Natural killer cell (primary cell): ENCODE measurements around the gene RARRES1. TPM values are rescaled to one million over a fixed set of nuclear protein-coding genes. Genes with fewer than 3 reads are reported as not detected.

Source experiments
- ATAC-seq, 3 donors: fragments of 150-1000 bp in 2 of 3; fragments of 200-7000 bp in 1 of 3; cut with Tn5 transposase; 1 replicate in 1 of 3; 2 replicates in 2 of 3; pipeline ENCODE4 v1.10.0; 2021; ENCODE audit warnings: mild to moderate bottlenecking in 2 of 3, moderate library complexity in 2 of 3
- DNase-seq, 2 donors: peaks; one replicate each; pipeline versions ENCODE4 v3.0.0 to v3.0.0-alpha.2; 2013 to 2021; ENCODE audit warnings: mixed read lengths in 1 of 2
- H3K27ac ChIP-seq: one replicate; pipeline ENCODE4 v1.5.1; 2013; ENCODE audit warnings: mild to moderate bottlenecking, low read length
- H3K27me3 ChIP-seq: one replicate; pipeline ENCODE4 v1.6.1; 2013; ENCODE audit warnings: low read length; ENCODE audit not compliant: control insufficient read depth, insufficient read depth
- H3K36me3 ChIP-seq: one replicate; pipeline ENCODE4 v1.6.1; 2013; ENCODE audit warnings: low read length; ENCODE audit not compliant: control insufficient read depth, insufficient read depth
- H3K4me1 ChIP-seq: one replicate; pipeline ENCODE4 v1.6.1; 2013; ENCODE audit warnings: low read length; ENCODE audit not compliant: control insufficient read depth, insufficient read depth
- H3K4me3 ChIP-seq: one replicate; pipeline ENCODE4 v1.5.1; 2013; ENCODE audit warnings: low read length
- H3K9me3 ChIP-seq: one replicate; pipeline ENCODE4 v1.6.1; 2013; ENCODE audit warnings: low read length; ENCODE audit not compliant: control insufficient read depth, insufficient read depth
- H3K27ac Mint-ChIP-seq, 2 donors: one replicate each; pipeline ENCODE4 v1.8.0; 2022; ENCODE audit warnings: mild to moderate bottlenecking in 2 of 2, mixed read lengths in 2 of 2, moderate library complexity in 1 of 2
- H3K27me3 Mint-ChIP-seq, 2 donors: one replicate each; pipeline ENCODE4 v1.8.0; 2022; ENCODE audit warnings: low read depth in 2 of 2, mixed read lengths in 2 of 2
- H3K36me3 Mint-ChIP-seq: one replicate; pipeline ENCODE4 v1.8.0; 2022; ENCODE audit warnings: mixed read lengths
- H3K4me1 Mint-ChIP-seq, 2 donors: one replicate each; pipeline ENCODE4 v1.8.0; 2022; ENCODE audit warnings: mixed read lengths in 2 of 2
- H3K4me3 Mint-ChIP-seq: one replicate; pipeline ENCODE4 v1.8.0; 2022; ENCODE audit warnings: mild to moderate bottlenecking, moderate library complexity, mixed read lengths
- H3K9me3 Mint-ChIP-seq, 2 donors: one replicate each; pipeline ENCODE4 v1.8.0; 2022; ENCODE audit warnings: mixed read lengths in 2 of 2
- WGBS: methylation state at CpG from one replicate; pipeline ENCODE4 v1.1.7; 2013; ENCODE audit warnings: missing lambda C conversion rate; ENCODE audit not compliant: insufficient coverage; 5-methylcytosine and 5-hydroxymethylcytosine counted together
- intact Hi-C: fragments of 100-400 bp; cut with micrococcal nuclease; formaldehyde crosslinking; loops from one replicate; pipeline ENCODE4 v1.14.2; 2022
- total RNA-seq, 4 donors: library from RNA; stranded (reverse); fragments of 120-200 nt in 1 of 4; gene quantifications; one replicate each; pipeline versions ENCODE4 v1.2.3 to v1.2.4, GENCODE V29; 2013 to 2022
- TF ChIP-seq, protein P1 (sequence below): fragments of 200-600 bp; IDR thresholded peaks from one replicate; pipeline ENCODE4 v1.8.0; 2022; ENCODE audit warnings: antibody characterized with exemption

The RARRES1 gene
- total RNA-seq, 3 donors from 2014 or later (not counting 1 experiment from before 2014, with no cell fraction given), result not detected

DNA sequence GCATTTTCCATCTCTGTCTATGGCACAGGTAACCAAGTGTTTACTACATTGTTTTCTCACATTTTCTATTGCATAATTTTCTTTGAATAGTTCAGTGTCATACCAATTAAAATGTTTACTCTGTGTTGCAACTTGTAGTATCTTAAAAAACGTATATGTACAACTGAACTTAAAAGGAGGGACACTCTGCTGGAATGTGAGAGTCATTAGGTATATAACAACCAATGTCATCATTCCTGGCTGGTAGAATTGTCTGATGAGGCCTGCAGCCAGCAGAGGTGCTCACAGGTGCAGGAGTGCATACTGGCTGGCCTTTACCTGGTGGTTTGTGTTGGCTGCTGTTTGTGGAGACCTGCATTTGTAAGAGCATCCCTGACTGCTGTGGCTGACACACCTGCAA, 19.1 kb upstream of the RARRES1 start:
- intact Hi-C loops, result no loop called here
- 100% methylated on average over 1 of the region's 1 CpG for WGBS
- Histone ChIP-seq H3K27ac (no peak overlapping the region), H3K4me3 (no peak overlapping the region), H3K27me3 (no peaks in the 10 kb centered on the region), H3K4me1 (no peaks in the 10 kb centered on the region), H3K9me3 (no peaks in the 10 kb centered on the region), H3K36me3 (no peaks in the 10 kb centered on the region)
- H3K36me3 Mint-ChIP-seq, result no peaks in the 10 kb centered on the region
- no peaks in the 10 kb centered on the region for H3K4me1 Mint-ChIP-seq
- H3K27ac Mint-ChIP-seq, result no peak overlapping the region
- TF ChIP-seq, protein P1, sequence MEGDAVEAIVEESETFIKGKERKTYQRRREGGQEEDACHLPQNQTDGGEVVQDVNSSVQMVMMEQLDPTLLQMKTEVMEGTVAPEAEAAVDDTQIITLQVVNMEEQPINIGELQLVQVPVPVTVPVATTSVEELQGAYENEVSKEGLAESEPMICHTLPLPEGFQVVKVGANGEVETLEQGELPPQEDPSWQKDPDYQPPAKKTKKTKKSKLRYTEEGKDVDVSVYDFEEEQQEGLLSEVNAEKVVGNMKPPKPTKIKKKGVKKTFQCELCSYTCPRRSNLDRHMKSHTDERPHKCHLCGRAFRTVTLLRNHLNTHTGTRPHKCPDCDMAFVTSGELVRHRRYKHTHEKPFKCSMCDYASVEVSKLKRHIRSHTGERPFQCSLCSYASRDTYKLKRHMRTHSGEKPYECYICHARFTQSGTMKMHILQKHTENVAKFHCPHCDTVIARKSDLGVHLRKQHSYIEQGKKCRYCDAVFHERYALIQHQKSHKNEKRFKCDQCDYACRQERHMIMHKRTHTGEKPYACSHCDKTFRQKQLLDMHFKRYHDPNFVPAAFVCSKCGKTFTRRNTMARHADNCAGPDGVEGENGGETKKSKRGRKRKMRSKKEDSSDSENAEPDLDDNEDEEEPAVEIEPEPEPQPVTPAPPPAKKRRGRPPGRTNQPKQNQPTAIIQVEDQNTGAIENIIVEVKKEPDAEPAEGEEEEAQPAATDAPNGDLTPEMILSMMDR, result no peak
- no peaks in the 10 kb centered on the region for H3K27me3 Mint-ChIP-seq
- ATAC-seq (no peak), DNase-seq (no peak)
- no peak overlapping the region for H3K4me3 Mint-ChIP-seq
- no peaks in the 10 kb centered on the region for H3K9me3 Mint-ChIP-seq

- H3K27ac ChIP-seq, result no peak overlapping the region
- Mint-ChIP-seq H3K27ac (no peak overlapping the region), H3K4me1 (no peaks in the 10 kb centered on the region), H3K27me3 (no peaks in the 10 kb centered on the region), H3K4me3 (no peak overlapping the region), H3K9me3 (no peaks in the 10 kb centered on the region), H3K36me3 (no peaks in the 10 kb centered on the region)
- intact Hi-C loops, result no loop called here
- H3K4me1 ChIP-seq, result no peaks in the 10 kb centered on the region
- H3K4me3 ChIP-seq, result no peak overlapping the region
- 95% methylated on average over 6 of the region's 6 CpGs for WGBS
- no peak for DNase-seq
- TF ChIP-seq, protein P1, result no peak
- H3K27me3 ChIP-seq, result no peaks in the 10 kb centered on the region
- no peaks in the 10 kb centered on the region for H3K36me3 ChIP-seq
- H3K9me3 ChIP-seq, result no peaks in the 10 kb centered on the region
- no peak for ATAC-seq
Measured at GRCh38 chr3:158750016-158750415, 17.8 kb upstream of the RARRES1 start.

DNA sequence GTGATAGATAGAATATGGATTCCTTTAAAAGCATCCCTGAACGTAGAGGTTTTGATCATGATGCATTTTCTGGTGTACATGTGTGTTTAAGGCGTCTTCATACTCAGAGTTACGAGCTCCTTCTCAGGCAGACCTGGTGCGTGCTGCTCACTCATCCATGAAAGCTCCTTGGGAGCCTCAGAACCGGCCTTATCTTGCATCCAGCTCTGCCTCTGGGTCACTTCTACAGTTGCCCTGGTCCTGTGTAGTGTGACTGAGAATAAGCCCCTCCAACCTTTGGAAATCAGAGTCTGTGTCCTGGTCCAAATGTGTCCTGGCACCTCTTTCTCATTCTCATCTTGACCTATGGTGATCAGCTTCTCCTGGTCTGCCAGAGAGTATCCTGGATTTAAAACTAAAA, 17.3 kb upstream of the RARRES1 start:
- DNase-seq, result no peak
- H3K4me3 ChIP-seq, result no peak overlapping the region
- H3K27me3 ChIP-seq, result no peaks in the 10 kb centered on the region
- H3K9me3 ChIP-seq, result no peaks in the 10 kb centered on the region
- H3K36me3 Mint-ChIP-seq, result no peaks in the 10 kb centered on the region
- H3K27ac ChIP-seq, result no peak overlapping the region
- no peaks in the 10 kb centered on the region for H3K4me1 ChIP-seq
- H3K9me3 Mint-ChIP-seq, result no peaks in the 10 kb centered on the region
- H3K4me1 Mint-ChIP-seq, result no peaks in the 10 kb centered on the region
- no peak for ATAC-seq
- no peaks in the 10 kb centered on the region for H3K36me3 ChIP-seq
- intact Hi-C loops, result no loop called here
- no peak overlapping the region for H3K27ac Mint-ChIP-seq
- 88% methylated on average over 5 of the region's 5 CpGs for WGBS
- no peak overlapping the region for H3K4me3 Mint-ChIP-seq
- H3K27me3 Mint-ChIP-seq, result no peaks in the 10 kb centered on the region
- TF ChIP-seq, protein P1, result no peak

GRCh38 chr3:158748237-158748828, 16.1 kb upstream of the RARRES1 start:
- no peaks in the 10 kb centered on the region for H3K36me3 Mint-ChIP-seq
- no peaks in the 10 kb centered on the region for H3K27me3 ChIP-seq
- no peaks in the 10 kb centered on the region for H3K36me3 ChIP-seq
- H3K4me1 ChIP-seq, result no peaks in the 10 kb centered on the region
- no peak for DNase-seq
- no peaks in the 10 kb centered on the region for H3K9me3 ChIP-seq
- no peak for ATAC-seq
- no peak overlapping the region for H3K27ac ChIP-seq
- intact Hi-C loops, result no loop called here
- H3K27ac Mint-ChIP-seq, result no peak overlapping the region
- WGBS, result 28% methylated on average over 7 of the region's 7 CpGs
- no peak overlapping the region for H3K4me3 Mint-ChIP-seq
- peaks cover 0 to 7% of the 10 kb centered on the region in 2 donors for H3K4me1 Mint-ChIP-seq
- no peak overlapping the region for H3K4me3 ChIP-seq
- H3K27me3 Mint-ChIP-seq, result no peaks in the 10 kb centered on the region
- no peaks in the 10 kb centered on the region for H3K9me3 Mint-ChIP-seq
- TF ChIP-seq, protein P1, result no peak
